ENCODE data around the gene GOLGA8A. TPM values are rescaled to one million over a fixed set of nuclear protein-coding genes. Genes with fewer than 3 reads are reported as not detected.

The GOLGA8A gene
- total and polyA plus RNA-seq, 2 donors (not counting 3 experiments of a cell fraction or from before 2014, with no cell fraction given): 17.8 to 61.1 TPM

DNA sequence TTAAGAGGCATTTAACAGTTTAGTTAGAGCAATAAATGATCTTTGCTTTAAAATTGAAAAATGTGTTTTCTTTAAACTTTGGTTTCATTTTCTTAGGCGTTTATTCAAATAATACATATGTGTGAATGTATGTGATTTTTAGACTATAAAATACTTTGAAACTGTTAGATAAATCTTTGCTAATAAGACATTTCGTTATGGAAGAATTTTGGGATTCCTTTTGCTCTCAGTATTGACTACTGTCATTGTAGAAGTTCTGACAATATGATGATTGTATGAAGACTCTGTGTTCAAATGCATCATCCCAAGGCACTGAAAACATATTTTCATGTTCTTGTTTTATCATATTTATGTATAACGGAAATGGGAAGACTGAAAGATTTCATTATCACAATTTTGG lies 43.8 kb upstream of the GOLGA8A start:
- H2AFZ ChIP-seq (ENCODE audit: low read depth, low read length): no peak overlapping the region
- H3K9me3 ChIP-seq (replicated peaks; ENCODE audit: control insufficient read depth, insufficient read depth, low read length): no peaks in the 10 kb centered on the region
- no peak for TF ChIP-seq EZH2 (IDR thresholded peaks at IDR 0.05; ENCODE audit: borderline replicate concordance, low read depth, low read length, severe bottlenecking)
- TF ChIP-seq, protein P1, sequence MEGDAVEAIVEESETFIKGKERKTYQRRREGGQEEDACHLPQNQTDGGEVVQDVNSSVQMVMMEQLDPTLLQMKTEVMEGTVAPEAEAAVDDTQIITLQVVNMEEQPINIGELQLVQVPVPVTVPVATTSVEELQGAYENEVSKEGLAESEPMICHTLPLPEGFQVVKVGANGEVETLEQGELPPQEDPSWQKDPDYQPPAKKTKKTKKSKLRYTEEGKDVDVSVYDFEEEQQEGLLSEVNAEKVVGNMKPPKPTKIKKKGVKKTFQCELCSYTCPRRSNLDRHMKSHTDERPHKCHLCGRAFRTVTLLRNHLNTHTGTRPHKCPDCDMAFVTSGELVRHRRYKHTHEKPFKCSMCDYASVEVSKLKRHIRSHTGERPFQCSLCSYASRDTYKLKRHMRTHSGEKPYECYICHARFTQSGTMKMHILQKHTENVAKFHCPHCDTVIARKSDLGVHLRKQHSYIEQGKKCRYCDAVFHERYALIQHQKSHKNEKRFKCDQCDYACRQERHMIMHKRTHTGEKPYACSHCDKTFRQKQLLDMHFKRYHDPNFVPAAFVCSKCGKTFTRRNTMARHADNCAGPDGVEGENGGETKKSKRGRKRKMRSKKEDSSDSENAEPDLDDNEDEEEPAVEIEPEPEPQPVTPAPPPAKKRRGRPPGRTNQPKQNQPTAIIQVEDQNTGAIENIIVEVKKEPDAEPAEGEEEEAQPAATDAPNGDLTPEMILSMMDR (IDR thresholded peaks at IDR 0.05; ENCODE audit: extremely low read depth in 1 of 2, insufficient read depth in 1 of 2, low read depth in 1 of 2, low read length in 2 of 2): no peak
- TF ChIP-seq FOS (IDR thresholded peaks at IDR 0.05; ENCODE audit: borderline replicate concordance, insufficient read depth, low read length): no peak
- TF ChIP-seq POLR2AphosphoS5 (IDR thresholded peaks at IDR 0.05; ENCODE audit: insufficient read depth, low read depth, low read length): no peak
- no peak for TF ChIP-seq JUN (IDR thresholded peaks at IDR 0.05; ENCODE audit: borderline replicate concordance, insufficient read depth, insufficient read length, low read depth)
- no peak for TF ChIP-seq GATA2 (IDR thresholded peaks at IDR 0.05; ENCODE audit: insufficient read depth, insufficient read length, low read depth, low read length)
- TF ChIP-seq, protein P2, sequence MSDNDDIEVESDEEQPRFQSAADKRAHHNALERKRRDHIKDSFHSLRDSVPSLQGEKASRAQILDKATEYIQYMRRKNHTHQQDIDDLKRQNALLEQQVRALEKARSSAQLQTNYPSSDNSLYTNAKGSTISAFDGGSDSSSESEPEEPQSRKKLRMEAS (IDR thresholded peaks at IDR 0.05; ENCODE audit: insufficient read depth, insufficient read length): no peak
- no peak for TF ChIP-seq MYC (IDR thresholded peaks at IDR 0.05; ENCODE audit: low read depth, low read length)
- no peak for TF ChIP-seq POLR2A (IDR thresholded peaks at IDR 0.05; ENCODE audit: low read depth, low read length)
- dilution Hi-C loops (cut with MboI; ENCODE audit: extremely low pct_ligation_motif_present, low sequenced_read_pairs): no loop called here
- no peak for DNase-seq (ENCODE audit: low read depth, low spot score)
- intact Hi-C loops (cut with micrococcal nuclease): no loop called here
- CTCF ChIA-PET: interaction anchor here (0.8 kb wide), 1 partner anchor 12 kb away, joined by 4 read pairs; no protein-coding TSS in a partner anchor
- H3K27ac ChIP-seq (ENCODE audit: insufficient read depth, low read depth, low read length): no peak overlapping the region
- no peak overlapping the region for H3K4me3 ChIP-seq (replicated peaks in 1 of 3; ENCODE audit: insufficient read depth in 1 of 3, low read depth in 1 of 3, low read length in 3 of 3)
- H3K9me1 ChIP-seq (replicated peaks; ENCODE audit: control insufficient read depth, extremely low read depth, insufficient read depth, low read length): no peaks in the 10 kb centered on the region
- POLR2A ChIA-PET: no interaction called here
- no peaks in the 10 kb centered on the region for H4K20me1 ChIP-seq (replicated peaks; ENCODE audit: control insufficient read depth, extremely low read depth, insufficient read depth, low read length)
- H3K9ac ChIP-seq (replicated peaks; ENCODE audit: extremely low read depth, insufficient read depth, low read length): no peak overlapping the region
- H3K36me3 ChIP-seq (ENCODE audit: control insufficient read depth in 2 of 2, extremely low read depth in 1 of 2, insufficient read depth in 2 of 2, low read length in 2 of 2): no peaks in the 10 kb centered on the region
- peaks cover 11 to 37% of the 10 kb centered on the region in 2 experiments for H3K27me3 ChIP-seq (ENCODE audit: control insufficient read depth in 2 of 2, insufficient read depth in 2 of 2, low read length in 2 of 2)
- no peak for FAIRE-seq
- no peaks in the 10 kb centered on the region for H3K4me1 ChIP-seq (ENCODE audit: control insufficient read depth, extremely low read depth, insufficient read depth, low read length)
- H3K4me2 ChIP-seq (ENCODE audit: insufficient read depth, low read length): no peak overlapping the region
- no peaks in the 10 kb centered on the region for H3K79me2 ChIP-seq (ENCODE audit: control insufficient read depth, insufficient read depth, low read length)
- no TSS peak for BruUV-seq (replicated peaks)
